Esophagus muscularis mucosa (tissue), 4 donors: Measurements from ENCODE around the gene TOMM70. TPM values are rescaled to one million over a fixed set of nuclear protein-coding genes. Genes with fewer than 3 reads are reported as not detected.
"Not testable (repeated sequence)": the region's sequence is repeated elsewhere in the genome, so short reads cannot be mapped to it uniquely, and the experiment has no call there.

Experiments
- DNase-seq: peaks from one replicate; pipeline ENCODE4 v3.0.0-alpha.2; 2017; ENCODE audit errors: extremely low spot score
- H3K27ac ChIP-seq, 4 donors: fragments of 200-600 bp; sonication (generic); replicated peaks in 1 of 4; 1 replicate in 3 of 4; 2 replicates in 1 of 4; pipeline ENCODE4 v1.5.1; 2016 to 2019; ENCODE audit warnings: mild to moderate bottlenecking in 1 of 4
- H3K27me3 ChIP-seq, 4 donors: fragments of 200-600 bp; sonication (generic); one replicate each; pipeline versions ENCODE4 v1.5.1 to v1.6.0; 2016 to 2019
- H3K36me3 ChIP-seq, 4 donors: fragments of 200-600 bp; sonication (generic); one replicate each; pipeline ENCODE4 v1.5.1; 2016 to 2019
- H3K4me1 ChIP-seq, 4 donors: fragments of 200-600 bp; sonication (generic); one replicate each; pipeline ENCODE4 v1.5.1; 2016 to 2019
- H3K4me3 ChIP-seq, 4 donors: fragments of 200-600 bp; sonication (generic); 1 replicate in 2 of 4; 2 replicates in 2 of 4; pipeline ENCODE4 v1.5.1; 2016 to 2019; ENCODE audit warnings: mild to moderate bottlenecking in 4 of 4, moderate library complexity in 1 of 4
- H3K9me3 ChIP-seq, 4 donors: fragments of 200-600 bp; sonication (generic); 1 replicate in 3 of 4; 2 replicates in 1 of 4; pipeline ENCODE4 v1.5.1; 2016 to 2019
- EP300 ChIP-seq: sonication (generic); formaldehyde crosslinking; IDR thresholded peaks from one replicate; pipeline ENCODE4 v1.6.1; 2017; ENCODE audit warnings: antibody characterized with exemption
- POLR2A ChIP-seq: fragments of 450-650 bp; IDR thresholded peaks from one replicate; pipeline ENCODE4 v1.6.1; 2017; ENCODE audit warnings: antibody characterized with exemption, moderate library complexity, mild to moderate bottlenecking, low read depth
- POLR2AphosphoS5 ChIP-seq, 2 donors: sonication (generic); formaldehyde crosslinking; IDR thresholded peaks; one replicate each; pipeline ENCODE4 v1.6.1; 2017; ENCODE audit warnings: antibody characterized with exemption in 2 of 2
- WGBS: methylation state at CpG from one replicate; pipeline ENCODE4 v1.1.5; 2018; 5-methylcytosine and 5-hydroxymethylcytosine counted together
- intact Hi-C: fragments of 100-400 bp; cut with DNase I; formaldehyde crosslinking; loops from one replicate; pipeline ENCODE4 v1.15.1; 2023
- total RNA-seq, 4 donors: library from RNA; depleted of rRNA; stranded (reverse); fragments of >200 nt; gene quantifications; one replicate each; pipeline versions ENCODE4 v1.1.0 to v1.2.1, GENCODE V29; 2016
- TF ChIP-seq, protein P1 (sequence below), 3 experiments: fragments of 200-600 bp in 2 of 3; fragments of 450-650 bp in 1 of 3; sonication (generic) in 2 of 3; IDR thresholded peaks; one replicate each; pipeline ENCODE4 v1.5.1; 2017 to 2019; ENCODE audit warnings: antibody characterized with exemption in 3 of 3, mild to moderate bottlenecking in 2 of 3, moderate library complexity in 1 of 3

TOMM70 gene
- total RNA-seq, 4 donors from 2014 or later: 43.4 to 50.6 (median 46.4) TPM

DNA sequence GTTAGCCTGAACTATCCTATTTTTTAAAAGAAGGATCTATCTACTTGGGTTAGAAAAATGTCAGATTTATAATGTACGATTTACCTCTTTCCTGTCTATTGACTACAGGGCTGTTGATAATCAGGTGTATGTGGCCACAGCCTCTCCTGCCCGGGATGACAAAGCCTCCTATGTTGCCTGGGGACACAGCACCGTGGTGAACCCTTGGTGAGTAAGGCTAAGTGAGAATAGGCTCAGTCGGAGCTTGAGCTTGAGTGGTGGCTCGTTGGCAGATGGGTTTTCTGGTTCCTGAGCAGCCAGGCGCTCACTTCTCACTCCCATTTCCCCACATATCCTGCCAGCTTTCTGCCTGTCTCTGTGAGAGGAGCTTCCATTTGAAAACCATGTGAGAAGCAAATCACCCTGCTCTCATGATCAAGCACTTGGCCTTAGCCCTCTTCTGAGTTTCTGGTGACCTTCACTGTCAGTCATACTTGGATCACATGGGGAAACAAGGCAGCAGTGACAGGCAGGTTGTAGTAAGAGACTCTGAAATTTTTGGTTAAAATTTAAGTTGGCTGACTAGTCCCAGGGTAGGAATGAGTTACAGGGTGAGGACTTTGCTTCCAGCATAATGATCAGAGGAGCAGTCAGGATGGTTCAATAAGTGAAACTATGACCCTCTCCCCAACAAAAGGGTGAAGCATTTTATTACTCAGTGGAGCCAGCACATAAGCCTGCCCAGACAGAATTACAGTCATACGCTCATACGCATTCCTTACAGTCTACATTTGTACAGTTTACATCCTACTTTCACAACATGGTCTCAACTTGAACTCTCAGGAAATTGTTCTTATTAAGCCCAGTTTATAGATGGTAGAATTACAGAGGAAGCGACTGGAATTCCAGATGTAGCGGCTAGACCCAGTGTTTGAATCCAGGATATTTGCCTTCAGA, 48.3 kb downstream of the TOMM70 start:
- peaks cover 45 to 83% (median 73%) of the 10 kb centered on the region in 4 donors for H3K36me3 ChIP-seq
- H3K27me3 ChIP-seq: no peaks in the 10 kb centered on the region
- intact Hi-C loops: no loop called here
- no peak overlapping the region for H3K27ac ChIP-seq
- no peak for TF ChIP-seq POLR2A
- TF ChIP-seq EP300: no peak
- TF ChIP-seq, protein P1, sequence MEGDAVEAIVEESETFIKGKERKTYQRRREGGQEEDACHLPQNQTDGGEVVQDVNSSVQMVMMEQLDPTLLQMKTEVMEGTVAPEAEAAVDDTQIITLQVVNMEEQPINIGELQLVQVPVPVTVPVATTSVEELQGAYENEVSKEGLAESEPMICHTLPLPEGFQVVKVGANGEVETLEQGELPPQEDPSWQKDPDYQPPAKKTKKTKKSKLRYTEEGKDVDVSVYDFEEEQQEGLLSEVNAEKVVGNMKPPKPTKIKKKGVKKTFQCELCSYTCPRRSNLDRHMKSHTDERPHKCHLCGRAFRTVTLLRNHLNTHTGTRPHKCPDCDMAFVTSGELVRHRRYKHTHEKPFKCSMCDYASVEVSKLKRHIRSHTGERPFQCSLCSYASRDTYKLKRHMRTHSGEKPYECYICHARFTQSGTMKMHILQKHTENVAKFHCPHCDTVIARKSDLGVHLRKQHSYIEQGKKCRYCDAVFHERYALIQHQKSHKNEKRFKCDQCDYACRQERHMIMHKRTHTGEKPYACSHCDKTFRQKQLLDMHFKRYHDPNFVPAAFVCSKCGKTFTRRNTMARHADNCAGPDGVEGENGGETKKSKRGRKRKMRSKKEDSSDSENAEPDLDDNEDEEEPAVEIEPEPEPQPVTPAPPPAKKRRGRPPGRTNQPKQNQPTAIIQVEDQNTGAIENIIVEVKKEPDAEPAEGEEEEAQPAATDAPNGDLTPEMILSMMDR (IDR thresholded peaks at IDR 0.05): no peak
- no peak for TF ChIP-seq POLR2AphosphoS5 (IDR thresholded peaks at IDR 0.05)
- H3K4me1 ChIP-seq: no peaks in the 10 kb centered on the region
- no peak for DNase-seq
- WGBS: 92% methylated on average over 10 of the region's 10 CpGs
- H3K9me3 ChIP-seq: no peaks in the 10 kb centered on the region
- no peak overlapping the region for H3K4me3 ChIP-seq

DNA sequence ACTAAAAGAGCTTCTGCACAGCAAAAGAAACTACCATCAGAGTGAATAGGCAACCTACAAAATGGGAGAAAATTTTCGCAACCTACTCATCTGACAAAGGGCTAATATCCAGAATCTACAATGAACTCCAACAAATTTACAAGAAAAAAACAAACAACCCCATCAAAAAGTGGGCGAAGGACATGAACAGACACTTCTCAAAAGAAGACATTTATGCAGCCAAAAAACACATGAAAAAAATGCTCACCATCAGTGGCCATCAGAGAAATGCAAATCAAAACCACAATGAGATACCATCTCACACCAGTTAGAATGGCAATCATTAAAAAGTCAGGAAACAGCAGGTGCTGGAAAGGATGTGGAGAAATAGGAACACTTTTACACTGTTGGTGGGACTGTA, 49.1 kb downstream of the TOMM70 start:
- H3K9me3 ChIP-seq, DNase-seq, intact Hi-C loops, H3K4me1 ChIP-seq, H3K27me3 ChIP-seq, H3K4me3 ChIP-seq, H3K27ac ChIP-seq: not testable (repeated sequence)
- WGBS: 96% methylated on average over 2 of the region's 2 CpGs
- peaks cover 51 to 85% (median 80%) of the 10 kb centered on the region in 4 donors for H3K36me3 ChIP-seq

DNA sequence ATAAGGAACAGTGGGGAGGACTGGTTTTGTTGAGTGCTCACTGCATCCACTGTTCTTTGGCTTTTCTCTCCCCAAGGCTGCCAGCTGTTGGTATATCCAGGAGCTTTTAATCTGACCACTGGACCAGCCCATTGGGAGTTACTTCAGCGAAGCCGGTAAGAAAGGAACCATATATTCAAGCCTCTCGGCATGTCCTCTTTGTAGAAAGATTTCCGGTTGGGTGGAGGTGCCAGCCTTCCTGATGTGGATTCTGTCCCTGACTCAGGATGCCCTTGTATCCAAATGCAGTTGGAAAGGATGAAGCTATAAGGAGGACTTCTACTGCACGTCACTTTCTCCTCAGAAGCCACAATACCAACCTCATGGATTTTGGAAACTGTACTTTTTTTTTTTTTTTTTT, 52.2 kb downstream of the TOMM70 start:
- H3K36me3 ChIP-seq: peaks cover 58 to 87% (median 81%) of the 10 kb centered on the region in 4 donors
- H3K27ac ChIP-seq: no peak overlapping the region
- TF ChIP-seq EP300: no peak
- no peak for TF ChIP-seq POLR2AphosphoS5 (IDR thresholded peaks at IDR 0.05)
- TF ChIP-seq, protein P1 (IDR thresholded peaks at IDR 0.05): no peak
- no peak for TF ChIP-seq POLR2A
- no peaks in the 10 kb centered on the region for H3K9me3 ChIP-seq
- no peak for DNase-seq
- H3K27me3 ChIP-seq: no peaks in the 10 kb centered on the region
- intact Hi-C loops: no loop called here
- no peaks in the 10 kb centered on the region for H3K4me1 ChIP-seq
- WGBS: 96% methylated on average over 5 of the region's 5 CpGs
- no peak overlapping the region for H3K4me3 ChIP-seq

DNA sequence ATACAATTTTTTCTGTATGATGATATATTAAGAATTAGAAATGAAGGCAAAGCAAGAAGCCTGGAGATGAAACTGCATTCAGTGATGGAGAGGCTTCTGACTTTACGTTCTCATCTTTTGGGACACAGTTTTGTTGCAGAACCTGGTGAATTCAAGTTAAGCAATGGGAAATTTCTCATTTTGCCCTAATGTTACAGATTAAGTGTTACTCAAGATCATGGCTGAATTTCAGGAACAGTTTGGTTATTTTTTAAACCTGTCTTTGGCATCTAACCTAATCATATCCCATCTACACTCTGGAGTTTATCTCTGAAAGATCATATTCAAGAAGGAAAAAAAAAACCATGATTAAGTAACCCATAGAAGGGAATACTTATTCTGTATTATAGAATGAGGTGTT, 60.4 kb downstream of the TOMM70 start:
- Histone ChIP-seq H3K36me3 (peaks cover 32 to 70% (median 44%) of the 10 kb centered on the region in 4 donors), H3K27me3 (no peaks in the 10 kb centered on the region), H3K4me3 (no peak overlapping the region), H3K27ac (no peak overlapping the region), H3K4me1 (peaks cover 1 to 7% (median 7%) of the 10 kb centered on the region in 4 donors), H3K9me3 (no peaks in the 10 kb centered on the region)
- intact Hi-C loops: no loop called here
- no peak for DNase-seq
- WGBS: 100% methylated on average over 1 of the region's 1 CpG
- TF ChIP-seq POLR2A (no peak), POLR2AphosphoS5 (IDR thresholded peaks at IDR 0.05) (no peak), EP300 (no peak)
- TF ChIP-seq, protein P1 (IDR thresholded peaks at IDR 0.05): no peak

DNA sequence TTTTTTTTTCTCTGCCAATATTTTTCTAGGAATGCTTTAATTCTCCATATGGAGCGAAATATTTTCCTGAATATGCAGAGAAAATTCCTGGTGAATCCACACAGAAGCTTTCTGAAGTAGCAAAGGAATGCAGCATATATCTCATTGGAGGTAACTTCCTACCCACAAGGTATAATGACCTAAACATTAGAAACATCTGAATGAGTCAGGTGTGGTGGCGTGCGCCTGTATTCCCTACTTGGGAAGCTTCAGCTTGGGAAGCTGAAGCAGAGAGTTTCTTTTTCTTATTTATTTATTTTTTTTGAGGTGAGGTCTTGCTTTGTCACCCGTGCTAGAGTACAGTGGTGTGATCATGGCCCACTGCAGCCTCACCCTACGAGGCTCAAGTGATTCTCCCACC, 61.1 kb downstream of the TOMM70 start:
- H3K4me1 ChIP-seq: peaks cover 5 to 13% (median 12%) of the 10 kb centered on the region in 4 donors
- intact Hi-C loops: loop anchor here (10.0 kb wide), 1 partner anchor 515 kb away; no protein-coding TSS in a partner anchor
- H3K36me3 ChIP-seq: peaks cover 25 to 62% (median 37%) of the 10 kb centered on the region in 4 donors
- TF ChIP-seq POLR2A (no peak), POLR2AphosphoS5 (IDR thresholded peaks at IDR 0.05) (no peak)
- TF ChIP-seq, protein P1 (IDR thresholded peaks at IDR 0.05): no peak
- no peak overlapping the region for H3K27ac ChIP-seq
- H3K4me3 ChIP-seq: no peak overlapping the region
- 91% methylated on average over 5 of the region's 5 CpGs for WGBS
- no peaks in the 10 kb centered on the region for H3K9me3 ChIP-seq
- no peak for DNase-seq
- H3K27me3 ChIP-seq: no peaks in the 10 kb centered on the region
